GM12801 (cell line): ENCODE measurements around the gene RBM28.

Experiments
- CTCF ChIP-seq: IDR thresholded peaks from one replicate; pipeline ENCODE4 v1.5.1; 2011; ENCODE audit warnings: control low read depth; ENCODE audit not compliant: insufficient read length; ENCODE audit errors: extremely low read depth

RBM28 gene

GRCh38 chr7:128270826-128271272 is 72.9 kb downstream of the RBM28 start:
- no peak for TF ChIP-seq CTCF

- no peak for TF ChIP-seq CTCF
Measured at GRCh38 chr7:128268233-128268632, 75.5 kb downstream of the RBM28 start.

GRCh38 chr7:128267595-128267924 is 76.1 kb downstream of the RBM28 start:
- TF ChIP-seq CTCF, result no peak

- no peak for TF ChIP-seq CTCF
Measured at GRCh38 chr7:128266883-128267594, 76.7 kb downstream of the RBM28 start.

GRCh38 chr7:128266529-128266882 is 77.2 kb downstream of the RBM28 start:
- TF ChIP-seq CTCF, result no peak

GRCh38 chr7:128265906-128266300 is 77.8 kb downstream of the RBM28 start:
- no peak for TF ChIP-seq CTCF

GRCh38 chr7:128265156-128265905 is 78.4 kb downstream of the RBM28 start:
- TF ChIP-seq CTCF, result no peak
